ENCODE data around the gene HPS4.

GRCh38 chr22:26485013-26485412, 1.4 kb upstream of the HPS4 start:
- TF ChIP-seq CTCF (conservative IDR thresholded peaks at IDR 0.05 in 1 of 2, IDR thresholded peaks at IDR 0.05 in 1 of 2; ENCODE audit: low read depth in 1 of 2, low read length in 2 of 2) (no peak), EZH2 (IDR thresholded peaks at IDR 0.05; ENCODE audit: low read length, missing control alignments) (no peak)
